Measurements from ENCODE around the gene GPRC5A.

DNA sequence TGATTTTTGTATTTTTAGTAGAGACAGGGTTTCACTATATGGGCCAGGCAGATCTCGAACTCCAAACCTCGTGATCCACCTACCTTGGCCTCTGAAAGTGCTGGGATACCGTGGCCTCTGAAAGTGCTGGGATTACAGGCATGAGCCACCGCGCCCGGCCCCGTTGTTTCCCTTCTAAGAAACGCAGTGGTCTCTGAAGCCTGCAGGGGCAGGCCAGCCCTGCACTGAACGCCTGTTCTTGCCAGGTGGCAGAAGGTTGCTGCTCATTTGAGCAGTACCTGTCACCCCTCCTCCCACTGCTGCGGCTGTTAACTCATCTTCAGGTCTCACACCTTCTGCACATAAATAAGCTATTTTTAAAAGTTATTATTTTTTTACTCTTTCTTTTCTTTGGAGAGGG lies 24.3 kb downstream of the GPRC5A start:
- TF ChIP-seq, protein P1, sequence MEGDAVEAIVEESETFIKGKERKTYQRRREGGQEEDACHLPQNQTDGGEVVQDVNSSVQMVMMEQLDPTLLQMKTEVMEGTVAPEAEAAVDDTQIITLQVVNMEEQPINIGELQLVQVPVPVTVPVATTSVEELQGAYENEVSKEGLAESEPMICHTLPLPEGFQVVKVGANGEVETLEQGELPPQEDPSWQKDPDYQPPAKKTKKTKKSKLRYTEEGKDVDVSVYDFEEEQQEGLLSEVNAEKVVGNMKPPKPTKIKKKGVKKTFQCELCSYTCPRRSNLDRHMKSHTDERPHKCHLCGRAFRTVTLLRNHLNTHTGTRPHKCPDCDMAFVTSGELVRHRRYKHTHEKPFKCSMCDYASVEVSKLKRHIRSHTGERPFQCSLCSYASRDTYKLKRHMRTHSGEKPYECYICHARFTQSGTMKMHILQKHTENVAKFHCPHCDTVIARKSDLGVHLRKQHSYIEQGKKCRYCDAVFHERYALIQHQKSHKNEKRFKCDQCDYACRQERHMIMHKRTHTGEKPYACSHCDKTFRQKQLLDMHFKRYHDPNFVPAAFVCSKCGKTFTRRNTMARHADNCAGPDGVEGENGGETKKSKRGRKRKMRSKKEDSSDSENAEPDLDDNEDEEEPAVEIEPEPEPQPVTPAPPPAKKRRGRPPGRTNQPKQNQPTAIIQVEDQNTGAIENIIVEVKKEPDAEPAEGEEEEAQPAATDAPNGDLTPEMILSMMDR (IDR thresholded peaks at IDR 0.05; ENCODE audit: insufficient read depth, low read length): no peak
- TF ChIP-seq POLR2AphosphoS5 (IDR thresholded peaks at IDR 0.05; ENCODE audit: low read depth) (no peak), GABPA (IDR thresholded peaks at IDR 0.05; ENCODE audit: low read depth) (no peak)
- TF ChIP-seq, protein P2, sequence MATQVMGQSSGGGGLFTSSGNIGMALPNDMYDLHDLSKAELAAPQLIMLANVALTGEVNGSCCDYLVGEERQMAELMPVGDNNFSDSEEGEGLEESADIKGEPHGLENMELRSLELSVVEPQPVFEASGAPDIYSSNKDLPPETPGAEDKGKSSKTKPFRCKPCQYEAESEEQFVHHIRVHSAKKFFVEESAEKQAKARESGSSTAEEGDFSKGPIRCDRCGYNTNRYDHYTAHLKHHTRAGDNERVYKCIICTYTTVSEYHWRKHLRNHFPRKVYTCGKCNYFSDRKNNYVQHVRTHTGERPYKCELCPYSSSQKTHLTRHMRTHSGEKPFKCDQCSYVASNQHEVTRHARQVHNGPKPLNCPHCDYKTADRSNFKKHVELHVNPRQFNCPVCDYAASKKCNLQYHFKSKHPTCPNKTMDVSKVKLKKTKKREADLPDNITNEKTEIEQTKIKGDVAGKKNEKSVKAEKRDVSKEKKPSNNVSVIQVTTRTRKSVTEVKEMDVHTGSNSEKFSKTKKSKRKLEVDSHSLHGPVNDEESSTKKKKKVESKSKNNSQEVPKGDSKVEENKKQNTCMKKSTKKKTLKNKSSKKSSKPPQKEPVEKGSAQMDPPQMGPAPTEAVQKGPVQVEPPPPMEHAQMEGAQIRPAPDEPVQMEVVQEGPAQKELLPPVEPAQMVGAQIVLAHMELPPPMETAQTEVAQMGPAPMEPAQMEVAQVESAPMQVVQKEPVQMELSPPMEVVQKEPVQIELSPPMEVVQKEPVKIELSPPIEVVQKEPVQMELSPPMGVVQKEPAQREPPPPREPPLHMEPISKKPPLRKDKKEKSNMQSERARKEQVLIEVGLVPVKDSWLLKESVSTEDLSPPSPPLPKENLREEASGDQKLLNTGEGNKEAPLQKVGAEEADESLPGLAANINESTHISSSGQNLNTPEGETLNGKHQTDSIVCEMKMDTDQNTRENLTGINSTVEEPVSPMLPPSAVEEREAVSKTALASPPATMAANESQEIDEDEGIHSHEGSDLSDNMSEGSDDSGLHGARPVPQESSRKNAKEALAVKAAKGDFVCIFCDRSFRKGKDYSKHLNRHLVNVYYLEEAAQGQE (IDR thresholded peaks at IDR 0.05; ENCODE audit: insufficient replicate concordance, low read depth): no peak

All from HL-60 (cell line).